Tibial artery (tissue), 4 donors: Measurements from ENCODE around the gene RNF38.
"Not testable (repeated sequence)": the region's sequence is repeated elsewhere in the genome, so short reads cannot be mapped to it uniquely, and the experiment has no call there.

Source experiments
- DNase-seq, 2 donors: peaks; one replicate each; pipeline ENCODE4 v3.0.0-alpha.2; 2019
- H3K27ac ChIP-seq, 2 donors: fragments of 200-600 bp; sonication (generic) in 1 of 2; 1 replicate in 1 of 2; 2 replicates in 1 of 2; pipeline ENCODE4 v1.5.1; 2018 to 2019; ENCODE audit warnings: mild to moderate bottlenecking in 1 of 2
- H3K27me3 ChIP-seq, 2 donors: fragments of 200-600 bp; sonication (generic) in 1 of 2; one replicate each; pipeline versions ENCODE4 v1.5.1 to v1.6.0; 2016 to 2019
- H3K36me3 ChIP-seq, 3 donors: fragments of 200-600 bp; sonication (generic) in 2 of 3; one replicate each; pipeline ENCODE4 v1.5.1; 2016 to 2019; ENCODE audit warnings: mild to moderate bottlenecking in 2 of 3
- H3K4me1 ChIP-seq, 4 donors: fragments of 200-600 bp; sonication (generic) in 2 of 4; 1 replicate in 3 of 4; 2 replicates in 1 of 4; pipeline ENCODE4 v1.5.1; 2016 to 2019
- H3K4me3 ChIP-seq, 2 donors: fragments of 200-600 bp; sonication (generic) in 1 of 2; 1 replicate in 1 of 2; 2 replicates in 1 of 2; pipeline ENCODE4 v1.5.1; 2018 to 2019; ENCODE audit warnings: mild to moderate bottlenecking in 2 of 2
- H3K9me3 ChIP-seq, 3 donors: fragments of 200-600 bp; sonication (generic) in 1 of 3; one replicate each; pipeline ENCODE4 v1.5.1; 2016 to 2019
- CTCF ChIP-seq, 2 experiments: fragments of 200-600 bp in 1 of 2; fragments of 450-650 bp in 1 of 2; IDR thresholded peaks; one replicate each; pipeline ENCODE4 v1.5.1; 2017 to 2019; ENCODE audit warnings: antibody characterized with exemption in 2 of 2, mild to moderate bottlenecking in 1 of 2, moderate library complexity in 1 of 2
- intact Hi-C: fragments of 100-400 bp; cut with DNase I; formaldehyde crosslinking; loops from one replicate; pipeline ENCODE4 v1.15.0; 2023; ENCODE audit warnings: low total_unique reads

Gene RNF38

GRCh38 chr9:36325081-36325828 is 74.8 kb downstream of the RNF38 start:
- intact Hi-C loops: loop anchor here (5.0 kb wide), 1 partner anchor 73 kb away; no protein-coding TSS in a partner anchor
- Histone ChIP-seq H3K4me1 (peaks cover 0 to 5% (median 2%) of the 10 kb centered on the region in 4 donors), H3K36me3 (no peaks in the 10 kb centered on the region), H3K27me3 (no peaks in the 10 kb centered on the region), H3K27ac (no peak overlapping the region), H3K4me3 (no peak overlapping the region), H3K9me3 (no peaks in the 10 kb centered on the region)
- DNase-seq: peak; percentile 50 to 67
- no peak for TF ChIP-seq CTCF (IDR thresholded peaks at IDR 0.05)

GRCh38 chr9:36323926-36324325 is 76.1 kb downstream of the RNF38 start:
- intact Hi-C loops: no loop called here

GRCh38 chr9:36322462-36322861 is 77.6 kb downstream of the RNF38 start:
- peaks cover 0 to 12% (median 5%) of the 10 kb centered on the region in 4 donors for H3K4me1 ChIP-seq
- intact Hi-C loops: no loop called here
- no peak for TF ChIP-seq CTCF (IDR thresholded peaks at IDR 0.05)
- no peaks in the 10 kb centered on the region for H3K36me3 ChIP-seq
- no peak for DNase-seq
- no peaks in the 10 kb centered on the region for H3K27me3 ChIP-seq
- H3K9me3 ChIP-seq: no peaks in the 10 kb centered on the region
- no peak overlapping the region for H3K4me3 ChIP-seq
- no peak overlapping the region for H3K27ac ChIP-seq

More at GRCh38 chr9:36323926-36324325, 76.1 kb downstream of the RNF38 start:
- no peak overlapping the region for H3K4me3 ChIP-seq
- no peak for TF ChIP-seq CTCF (IDR thresholded peaks at IDR 0.05)
- no peak for DNase-seq
- no peaks in the 10 kb centered on the region for H3K9me3 ChIP-seq
- no peak overlapping the region for H3K27ac ChIP-seq
- no peaks in the 10 kb centered on the region for H3K36me3 ChIP-seq
- peaks cover 0 to 17% (median 7%) of the 10 kb centered on the region in 4 donors for H3K4me1 ChIP-seq
- no peaks in the 10 kb centered on the region for H3K27me3 ChIP-seq

- H3K27ac ChIP-seq, intact Hi-C loops: not testable (repeated sequence)
Observed at GRCh38 chr9:36321903-36322302, 78.2 kb downstream of the RNF38 start.

GRCh38 chr9:36320466-36320865 is 79.6 kb downstream of the RNF38 start:
- intact Hi-C loops: no loop called here
- H3K27me3 ChIP-seq: no peaks in the 10 kb centered on the region
- H3K9me3 ChIP-seq: no peaks in the 10 kb centered on the region
- no peak overlapping the region for H3K4me3 ChIP-seq
- H3K36me3 ChIP-seq: no peaks in the 10 kb centered on the region
- no peak overlapping the region for H3K27ac ChIP-seq
- DNase-seq: no peak
- no peak for TF ChIP-seq CTCF (IDR thresholded peaks at IDR 0.05)
- H3K4me1 ChIP-seq: peaks cover 0 to 12% (median 5%) of the 10 kb centered on the region in 4 donors

More at GRCh38 chr9:36321903-36322302, 78.2 kb downstream of the RNF38 start:
- peaks cover 0 to 12% (median 5%) of the 10 kb centered on the region in 4 donors for H3K4me1 ChIP-seq
- DNase-seq, H3K4me3 ChIP-seq, H3K27me3 ChIP-seq, H3K36me3 ChIP-seq, H3K9me3 ChIP-seq: not testable (repeated sequence)

GRCh38 chr9:36319806-36320205 is 80.3 kb downstream of the RNF38 start:
- Histone ChIP-seq H3K27ac (no peak overlapping the region), H3K36me3 (no peaks in the 10 kb centered on the region), H3K4me3 (no peak overlapping the region), H3K27me3 (no peaks in the 10 kb centered on the region), H3K4me1 (peaks cover 0 to 12% (median 5%) of the 10 kb centered on the region in 4 donors), H3K9me3 (no peaks in the 10 kb centered on the region)
- no peak for DNase-seq
- intact Hi-C loops: no loop called here
- no peak for TF ChIP-seq CTCF (IDR thresholded peaks at IDR 0.05)
